Activated naive CD4-positive, alpha-beta T cell treated with anti-CD3 and anti-CD28 coated beads, Interleukin-2, amount 50 U/mL, for 16 hours (primary cell): ENCODE measurements around the gene DCTN2.
"Not testable (repeated sequence)": the region's sequence is repeated elsewhere in the genome, so short reads cannot be mapped to it uniquely, and the experiment has no call there.

Source experiments
- DNase-seq: peaks from one replicate; pipeline ENCODE4 v3.0.0-alpha.2; 2020

The DCTN2 gene

GRCh38 chr12:57525615-57526383, 21.2 kb downstream of the DCTN2 start:
- no peak for DNase-seq

GRCh38 chr12:57524814-57525614, 22.0 kb downstream of the DCTN2 start:
- no peak for DNase-seq

- no peak for DNase-seq
These were observed 23.0 kb downstream of the DCTN2 start for GRCh38 chr12:57523706-57524614.

- DNase-seq, result peak; percentile 40
These were observed 23.9 kb downstream of the DCTN2 start for GRCh38 chr12:57522887-57523705.

GRCh38 chr12:57522011-57522886, 24.7 kb downstream of the DCTN2 start, which contains the start of gene MBD6:
TSS of gene MBD6 (plus strand) at chr12:57522824. CDS start at chr12:57524304, 1,480 bp downstream.
- DNase-seq, result peak; percentile 90

- DNase-seq, result no peak
These were observed 25.4 kb downstream of the DCTN2 start for GRCh38 chr12:57521525-57522010.

GRCh38 chr12:57520053-57520818, 26.8 kb downstream of the DCTN2 start, which contains the start of gene DDIT3:
TSS of gene DDIT3 (minus strand) at chr12:57520514. CDS start at chr12:57517406, 3,108 bp downstream.
- peak; percentile 100 for DNase-seq

GRCh38 chr12:57519796-57520052, 27.3 kb downstream of the DCTN2 start:
- DNase-seq, result peak; percentile 20

- peak; percentile 23 for DNase-seq
These were observed 27.8 kb downstream of the DCTN2 start for GRCh38 chr12:57518920-57519795.

- no peak for DNase-seq
These were observed 28.6 kb downstream of the DCTN2 start for GRCh38 chr12:57518176-57518919.

GRCh38 chr12:57517718-57518117, 29.3 kb downstream of the DCTN2 start:
- DNase-seq, result not testable (repeated sequence)

GRCh38 chr12:57517187-57517586, 29.8 kb downstream of the DCTN2 start:
- no peak for DNase-seq

- DNase-seq, result no peak
These were observed 30.3 kb downstream of the DCTN2 start for GRCh38 chr12:57516617-57517153.

- no peak for DNase-seq
These were observed 31.0 kb downstream of the DCTN2 start for GRCh38 chr12:57515934-57516541.

- DNase-seq, result no peak
These were observed 31.5 kb downstream of the DCTN2 start for GRCh38 chr12:57515408-57515933.

GRCh38 chr12:57514720-57515407, 32.1 kb downstream of the DCTN2 start:
- DNase-seq, result no peak

GRCh38 chr12:57514246-57514645, 32.7 kb downstream of the DCTN2 start:
- not testable (repeated sequence) for DNase-seq
